ENCODE measurements around the gene FFAR1. TPM values are rescaled to one million over a fixed set of nuclear protein-coding genes. Genes with fewer than 3 reads are reported as not detected.

FFAR1 gene
- polyA plus RNA-seq, 1 of the 3 experiments (the other 2 are of a cell fraction), result not detected

- no peak overlapping the region for H2AFZ ChIP-seq (ENCODE audit: low read depth)
- CTCF ChIA-PET, result interaction anchor here (3.3 kb wide), 1 partner anchor 21 kb away, joined by 20 read pairs; no protein-coding TSS in a partner anchor
Measured at GRCh38 chr19:35331551-35332214, 16.0 kb upstream of the FFAR1 start.

GRCh38 chr19:35332817-35333216 lies 14.9 kb upstream of the FFAR1 start:
- Histone ChIP-seq H3K9ac (no peak overlapping the region), H3K4me3 (ENCODE audit: low read depth in 2 of 2, low read length in 1 of 2) (no peak overlapping the region), H3K4me2 (no peak overlapping the region), H3K9me3 (no peaks in the 10 kb centered on the region), H3K27ac (ENCODE audit: low read depth in 2 of 2, low read length in 1 of 2) (no peak overlapping the region), H3K79me2 (ENCODE audit: insufficient read depth) (no peaks in the 10 kb centered on the region), H2AFZ (ENCODE audit: low read depth) (no peak overlapping the region), H3K36me3 (replicated peaks in 1 of 2; ENCODE audit: control insufficient read depth in 1 of 2, insufficient read depth in 2 of 2, low read length in 1 of 2) (no peaks in the 10 kb centered on the region), H3K9me2 (no peaks in the 10 kb centered on the region), H3F3A (replicated peaks; ENCODE audit: insufficient read depth) (no peaks in the 10 kb centered on the region), H3K4me1 (ENCODE audit: control insufficient read depth in 1 of 2, insufficient read depth in 2 of 2, low read depth in 1 of 2, low read length in 1 of 2) (no peaks in the 10 kb centered on the region), H3K27me3 (ENCODE audit: insufficient read depth) (peaks cover 91% of the 10 kb centered on the region), H4K20me1 (ENCODE audit: insufficient read depth) (no peaks in the 10 kb centered on the region)
- 16% methylated on average over 11 of the region's 12 CpGs for WGBS (ENCODE audit: low lambda C conversion rate)
- no peak for DNase-seq
- no peak for TF ChIP-seq MXI1 (IDR thresholded peaks at IDR 0.05; ENCODE audit: low read depth, low read length)
- TF ChIP-seq TAF1 (IDR thresholded peaks at IDR 0.05; ENCODE audit: borderline replicate concordance, low read depth, low read length), result no peak
- no peak for TF ChIP-seq RCOR1 (IDR thresholded peaks at IDR 0.05; ENCODE audit: low read length)
- TF ChIP-seq FOXJ3 (CRISPR knock-in tag; IDR thresholded peaks at IDR 0.05), result no peak
- no peak for TF ChIP-seq GABPA (IDR thresholded peaks at IDR 0.05; ENCODE audit: low read depth)
- TF ChIP-seq RXRA (IDR thresholded peaks at IDR 0.05; ENCODE audit: borderline replicate concordance, low read depth), result no peak
- TF ChIP-seq REST (IDR thresholded peaks at IDR 0.05; ENCODE audit: low read depth, low read length), result no peak
- TF ChIP-seq ZBTB33 (IDR thresholded peaks at IDR 0.05; ENCODE audit: borderline replicate concordance, low read depth), result no peak
- no peak for TF ChIP-seq SIN3A (IDR thresholded peaks at IDR 0.05; ENCODE audit: borderline replicate concordance, low read depth, low read length)
- TF ChIP-seq EZH2phosphoT487 (IDR thresholded peaks at IDR 0.05; ENCODE audit: borderline replicate concordance, low read depth), result no peak
- TF ChIP-seq CHD2 (IDR thresholded peaks at IDR 0.05; ENCODE audit: low read length, partially characterized antibody), result no peak
- ChIA-PET POLR2A (no interaction called here), CTCF (interaction anchor here (1.7 to 3.3 kb wide), 2 partner anchors 20 to 162 kb away, joined by 4 to 20 read pairs; no protein-coding TSS in a partner anchor)

More at GRCh38 chr19:35331551-35332214, 16.0 kb upstream of the FFAR1 start:
- WGBS (ENCODE audit: low lambda C conversion rate), result 5% methylated on average over 14 of the region's 14 CpGs
- Histone ChIP-seq H3K9me2 (no peaks in the 10 kb centered on the region), H3K4me1 (ENCODE audit: control insufficient read depth in 1 of 2, insufficient read depth in 2 of 2, low read depth in 1 of 2, low read length in 1 of 2) (no peaks in the 10 kb centered on the region), H3K27me3 (ENCODE audit: insufficient read depth) (peaks cover 91% of the 10 kb centered on the region), H3K9ac (no peak overlapping the region), H3K9me3 (no peaks in the 10 kb centered on the region), H3K79me2 (ENCODE audit: insufficient read depth) (no peaks in the 10 kb centered on the region), H3K36me3 (replicated peaks in 1 of 2; ENCODE audit: control insufficient read depth in 1 of 2, insufficient read depth in 2 of 2, low read length in 1 of 2) (no peaks in the 10 kb centered on the region), H4K20me1 (ENCODE audit: insufficient read depth) (no peaks in the 10 kb centered on the region), H3K4me3 (ENCODE audit: low read depth in 2 of 2, low read length in 1 of 2) (no peak overlapping the region), H3K27ac (ENCODE audit: low read depth in 2 of 2, low read length in 1 of 2) (no peak overlapping the region), H3F3A (replicated peaks; ENCODE audit: insufficient read depth) (no peaks in the 10 kb centered on the region), H3K4me2 (no peak overlapping the region)
- DNase-seq, result no peak
- POLR2A ChIA-PET, result no interaction called here
- no peak for TF ChIP-seq NRF1 (IDR thresholded peaks at IDR 0.05; ENCODE audit: low read depth, low read length)
- TF ChIP-seq, protein P1, sequence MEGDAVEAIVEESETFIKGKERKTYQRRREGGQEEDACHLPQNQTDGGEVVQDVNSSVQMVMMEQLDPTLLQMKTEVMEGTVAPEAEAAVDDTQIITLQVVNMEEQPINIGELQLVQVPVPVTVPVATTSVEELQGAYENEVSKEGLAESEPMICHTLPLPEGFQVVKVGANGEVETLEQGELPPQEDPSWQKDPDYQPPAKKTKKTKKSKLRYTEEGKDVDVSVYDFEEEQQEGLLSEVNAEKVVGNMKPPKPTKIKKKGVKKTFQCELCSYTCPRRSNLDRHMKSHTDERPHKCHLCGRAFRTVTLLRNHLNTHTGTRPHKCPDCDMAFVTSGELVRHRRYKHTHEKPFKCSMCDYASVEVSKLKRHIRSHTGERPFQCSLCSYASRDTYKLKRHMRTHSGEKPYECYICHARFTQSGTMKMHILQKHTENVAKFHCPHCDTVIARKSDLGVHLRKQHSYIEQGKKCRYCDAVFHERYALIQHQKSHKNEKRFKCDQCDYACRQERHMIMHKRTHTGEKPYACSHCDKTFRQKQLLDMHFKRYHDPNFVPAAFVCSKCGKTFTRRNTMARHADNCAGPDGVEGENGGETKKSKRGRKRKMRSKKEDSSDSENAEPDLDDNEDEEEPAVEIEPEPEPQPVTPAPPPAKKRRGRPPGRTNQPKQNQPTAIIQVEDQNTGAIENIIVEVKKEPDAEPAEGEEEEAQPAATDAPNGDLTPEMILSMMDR (IDR thresholded peaks at IDR 0.05), result no peak
- TF ChIP-seq MEF2A (IDR thresholded peaks at IDR 0.05; ENCODE audit: borderline replicate concordance, low read depth), result no peak
- no peak for TF ChIP-seq TEAD4 (IDR thresholded peaks at IDR 0.05; ENCODE audit: borderline replicate concordance, insufficient read depth)

Data from SK-N-SH (cell line).